HepG2 (cell line): ENCODE measurements around the gene DTYMK. TPM values are rescaled to one million over a fixed set of nuclear protein-coding genes. Genes with fewer than 3 reads are reported as not detected.

ENCODE experiments used
- AHDC1 ChIP-seq: sonication (generic); formaldehyde crosslinking; IDR thresholded peaks from 2 replicates; pipeline ENCODE4 v1.5.1; 2020; ENCODE audit warnings: mild to moderate bottlenecking, missing genetic modification reagents, borderline replicate concordance
- ARID2 ChIP-seq: sonication (generic); formaldehyde crosslinking; IDR thresholded peaks from 2 replicates; pipeline ENCODE4 v1.8.1; 2022; ENCODE audit warnings: mild to moderate bottlenecking, missing genetic modification reagents, borderline replicate concordance
- BHLHE40 ChIP-seq: IDR thresholded peaks from 2 replicates; pipeline ENCODE4 v1.6.1; 2011; ENCODE audit warnings: low read length, improper control_type of control experiment
- FOSL2 ChIP-seq: sonication (generic); formaldehyde crosslinking; IDR thresholded peaks from 2 replicates; pipeline ENCODE4 v1.4.0; 2020; ENCODE audit warnings: missing genetic modification reagents
- FOXA1 ChIP-seq, 2 experiments: fragments of 450-650 bp in 1 of 2; sonication (generic) in 1 of 2; formaldehyde crosslinking in 1 of 2; IDR thresholded peaks; 2 replicates each; pipeline versions ENCODE4 v1.4.0 to v1.6.1; 2016 to 2020; ENCODE audit warnings: missing genetic modification reagents in 1 of 2
- GTF2F1 ChIP-seq: fragments of 150-350 bp; IDR thresholded peaks from 2 replicates; pipeline ENCODE4 v1.6.1; 2014; ENCODE audit warnings: low read length
- HOMEZ ChIP-seq: IDR thresholded peaks from 2 replicates; pipeline ENCODE4 v1.6.1; 2016; ENCODE audit warnings: low read depth
- JUNB ChIP-seq: sonication (generic); formaldehyde crosslinking; IDR thresholded peaks from 2 replicates; pipeline ENCODE4 v1.8.0; 2022; ENCODE audit warnings: missing genetic modification reagents, mild to moderate bottlenecking, borderline replicate concordance
- MAFG ChIP-seq: sonication (generic); formaldehyde crosslinking; IDR thresholded peaks from 2 replicates; pipeline ENCODE4 v1.5.1; 2020; ENCODE audit warnings: mild to moderate bottlenecking, missing genetic modification reagents
- MEF2D ChIP-seq: sonication (generic); formaldehyde crosslinking; IDR thresholded peaks from 2 replicates; pipeline ENCODE4 v1.5.1; 2020; ENCODE audit warnings: mild to moderate bottlenecking, missing genetic modification reagents
- NFYC ChIP-seq: IDR thresholded peaks from 2 replicates; pipeline ENCODE4 v1.6.1; 2016; ENCODE audit warnings: missing genetic modification reagents, missing compliant biosample characterization
- NR2F1 ChIP-seq, 2 experiments: fragments of 450-650 bp in 1 of 2; formaldehyde crosslinking in 1 of 2; IDR thresholded peaks; 2 replicates each; pipeline versions ENCODE4 v1.5.0 to v1.6.1; 2016 to 2020; ENCODE audit warnings: mild to moderate bottlenecking in 1 of 2, missing compliant biosample characterization in 1 of 2, missing genetic modification reagents in 1 of 2, moderate library complexity in 1 of 2
- POLR2AphosphoS5 ChIP-seq: IDR thresholded peaks from 2 replicates; pipeline ENCODE4 v1.6.1; 2012; ENCODE audit warnings: low read depth, low read length
- RBM39 ChIP-seq: fragments of 200-400 bp; formaldehyde crosslinking; IDR thresholded peaks from one replicate; pipeline ENCODE4 v1.6.1; 2018; ENCODE audit warnings: antibody characterized with exemption, mild to moderate bottlenecking, low read depth, low read length; ENCODE audit not compliant: poor library complexity, severe bottlenecking
- SMAD9 ChIP-seq: sonication (generic); formaldehyde crosslinking; IDR thresholded peaks from 2 replicates; pipeline ENCODE4 v1.5.1; 2020; ENCODE audit warnings: mild to moderate bottlenecking, missing genetic modification reagents
- THYN1 ChIP-seq: sonication (generic); formaldehyde crosslinking; IDR thresholded peaks from 2 replicates; pipeline ENCODE4 v1.8.1; 2023; ENCODE audit warnings: low read depth, mild to moderate bottlenecking, moderate library complexity, missing genetic modification reagents, borderline replicate concordance
- ZBTB21 ChIP-seq: sonication (generic); formaldehyde crosslinking; IDR thresholded peaks from 2 replicates; pipeline ENCODE4 v1.4.0; 2020; ENCODE audit warnings: missing genetic modification reagents
- ZNF251 ChIP-seq: sonication (generic); formaldehyde crosslinking; IDR thresholded peaks from 2 replicates; pipeline ENCODE4 v1.9.0; 2021; ENCODE audit warnings: mild to moderate bottlenecking, missing genetic modification reagents
- ZNF280B ChIP-seq: sonication (generic); formaldehyde crosslinking; IDR thresholded peaks from 2 replicates; pipeline ENCODE4 v1.5.0; 2020; ENCODE audit warnings: missing genetic modification reagents, mild to moderate bottlenecking, borderline replicate concordance
- ZNF337 ChIP-seq: sonication (generic); formaldehyde crosslinking; IDR thresholded peaks from 2 replicates; pipeline ENCODE4 v1.5.1; 2020; ENCODE audit warnings: missing genetic modification reagents, low read depth, mild to moderate bottlenecking, borderline replicate concordance
- ZNF496 ChIP-seq: sonication (generic); formaldehyde crosslinking; IDR thresholded peaks from 2 replicates; pipeline ENCODE4 v1.8.1; 2023; ENCODE audit warnings: mild to moderate bottlenecking, moderate library complexity, missing genetic modification reagents; ENCODE audit not compliant: insufficient replicate concordance
- ZNF530 ChIP-seq: sonication (generic); formaldehyde crosslinking; IDR thresholded peaks from 2 replicates; pipeline ENCODE4 v1.5.0; 2020; ENCODE audit warnings: low read depth, mild to moderate bottlenecking, missing genetic modification reagents
- ZNF550 ChIP-seq: sonication (generic); formaldehyde crosslinking; IDR thresholded peaks from 2 replicates; pipeline ENCODE4 v1.4.0; 2020; ENCODE audit warnings: mild to moderate bottlenecking, missing genetic modification reagents, borderline replicate concordance
- ZNF558 ChIP-seq: sonication (generic); formaldehyde crosslinking; IDR thresholded peaks from 2 replicates; pipeline ENCODE4 v1.9.0; 2022; ENCODE audit warnings: mild to moderate bottlenecking, missing genetic modification reagents, borderline replicate concordance
- polyA plus RNA-seq, 8 experiments: library from polyadenylated mRNA; depleted of rRNA in 3 of 8; stranded (reverse) in 7 of 8; unstranded in 1 of 8; fragments of >200 nt; fragmentation: Illumina TruSeq in 4 of 8; extraction: Trizol in 4 of 8; gene quantifications; 2 replicates each; pipeline versions ENCODE4 v1.2.1 to v1.2.3, GENCODE V29; 2011 to 2016; ENCODE audit warnings: low read depth in 4 of 8, missing spikeins in 1 of 8, mixed read lengths in 1 of 8; ENCODE audit not compliant: insufficient read depth in 1 of 8
- total RNA-seq, 5 experiments: library from RNA; depleted of rRNA; stranded (reverse); fragments of >200 nt; fragmentation: Illumina TruSeq; extraction: Trizol; gene quantifications; 2 replicates each; pipeline ENCODE4 v1.2.3, GENCODE V29; 2016; ENCODE audit warnings: low read depth in 1 of 5

DTYMK gene
- total and polyA plus RNA-seq, 2 of the 13 experiments (the other 11 are each of a cell fraction or from before 2014, with no cell fraction given) = 57.5 to 134 TPM

- TF ChIP-seq ZNF530 (CRISPR knock-in tag) (no peak), GTF2F1 (no peak), ARID2 (CRISPR knock-in tag) (peak; percentile 93), FOSL2 (CRISPR knock-in tag) (peak; percentile 20), AHDC1 (CRISPR knock-in tag) (no peak), SMAD9 (CRISPR knock-in tag) (0 out of 2 replicates have a peak, but pooled peaks have one; percentile 68), NR2F1 (CRISPR knock-in tag; IDR thresholded peaks at IDR 0.05) (no peak), FOXA1 (IDR thresholded peaks at IDR 0.05) (no peak), FOXA1 (CRISPR knock-in tag; IDR thresholded peaks at IDR 0.05) (0 out of 2 replicates have a peak, but pooled peaks have one; percentile 6), ZNF251 (no peak), NFYC (CRISPR knock-in tag) (no peak), ZBTB21 (no peak), ZNF280B (no peak), POLR2AphosphoS5 (no peak; the same call in 1 of the 2 replicates), MAFG (CRISPR knock-in tag) (no peak), ZNF558 (CRISPR knock-in tag) (no peak), HOMEZ (CRISPR knock-in tag) (no peak), ZNF496 (CRISPR knock-in tag) (no peak), ZNF337 (peak; percentile 26; the same call in 1 of the 2 replicates), BHLHE40 (peak; percentile 89), THYN1 (CRISPR knock-in tag) (no peak), RBM39 (no peak), MEF2D (CRISPR knock-in tag) (no peak), JUNB (no peak), ZNF550 (CRISPR knock-in tag) (no peak)
These were observed 14.5 kb upstream of the DTYMK start (continued) for GRCh38 chr2:241701149-241701398.
